SK-MEL-5 (cell line): ENCODE results near the gene GABPB2. TPM values are rescaled to one million over a fixed set of nuclear protein-coding genes. Genes with fewer than 3 reads are reported as not detected.

Experiments
- DNase-seq: peaks from one replicate; pipeline ENCODE4 v3.0.0-alpha.2; 2016; ENCODE audit warnings: low read depth, low spot score
- in situ Hi-C: cut with HindIII; loops from 2 replicates; pipeline ENCODE4 v1.10.0; 2016; ENCODE audit warnings: low sequenced_read_pairs, high pct_unique_total_duplicates, low pct_unique_long_range_greater_than_20kb
- total RNA-seq: library from RNA; depleted of rRNA; stranded (reverse); fragments of >200 nt; shearing (Covaris generic); gene quantifications from 2 replicates; pipeline ENCODE4 v1.2.3, GENCODE V29; 2014

GABPB2 gene
- total RNA-seq, 1 experiment from 2014 or later = 8.1 TPM

- DNase-seq = no peak
Measured at GRCh38 chr1:151145304-151146071, 74.9 kb downstream of the GABPB2 start.

GRCh38 chr1:151146072-151146411 lies 75.5 kb downstream of the GABPB2 start:
- in situ Hi-C loops = no loop called here
- no peak for DNase-seq

More at GRCh38 chr1:151145304-151146071, 74.9 kb downstream of the GABPB2 start:
- in situ Hi-C loops = no loop called here

DNA sequence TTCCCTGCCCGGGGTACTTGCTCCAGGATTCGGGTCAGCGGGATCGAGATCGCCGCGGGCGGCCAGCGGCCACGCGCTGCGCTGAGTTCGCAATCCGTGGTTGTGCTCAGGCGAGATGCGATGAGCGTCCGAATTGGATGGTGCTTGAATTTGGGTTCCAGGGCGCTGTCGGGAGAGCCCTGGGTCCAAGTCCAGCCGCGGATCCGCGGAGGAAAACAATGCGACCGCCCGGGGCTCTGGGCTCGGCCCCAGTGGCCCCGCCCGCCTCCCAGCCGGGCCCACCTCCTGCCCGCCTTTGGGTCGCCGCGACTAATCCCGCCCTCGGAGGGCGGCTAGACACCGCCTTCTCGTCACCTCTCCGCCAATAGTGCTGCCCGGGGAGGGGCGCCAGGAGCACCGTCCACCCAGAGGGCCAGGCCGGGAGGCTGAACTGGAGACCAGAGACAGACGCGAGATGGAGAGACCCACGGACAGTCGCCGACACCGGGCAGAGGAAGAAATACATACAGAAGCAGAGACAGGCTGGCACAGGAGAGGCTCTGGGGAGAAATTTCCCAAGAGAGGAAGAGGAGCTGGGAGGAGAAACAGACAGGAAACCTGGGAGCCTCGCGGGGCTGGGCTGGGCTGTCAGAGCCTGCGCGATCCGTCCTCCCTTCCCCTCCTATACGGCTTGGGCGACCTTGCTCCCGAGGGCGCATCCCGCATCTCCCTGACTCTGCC lies 76.0 kb downstream of the GABPB2 start, which contains the start of gene SEMA6C:
Gene SEMA6C, minus strand, starts transcription at position 220 of the 720 bp plus-strand sequence. CDS start 4,010 bp downstream, outside the sequence.
- in situ Hi-C loops = no loop called here
- peak; percentile 92 for DNase-seq

GRCh38 chr1:151147132-151147503 lies 76.6 kb downstream of the GABPB2 start:
- DNase-seq = no peak
- in situ Hi-C loops = no loop called here

DNA sequence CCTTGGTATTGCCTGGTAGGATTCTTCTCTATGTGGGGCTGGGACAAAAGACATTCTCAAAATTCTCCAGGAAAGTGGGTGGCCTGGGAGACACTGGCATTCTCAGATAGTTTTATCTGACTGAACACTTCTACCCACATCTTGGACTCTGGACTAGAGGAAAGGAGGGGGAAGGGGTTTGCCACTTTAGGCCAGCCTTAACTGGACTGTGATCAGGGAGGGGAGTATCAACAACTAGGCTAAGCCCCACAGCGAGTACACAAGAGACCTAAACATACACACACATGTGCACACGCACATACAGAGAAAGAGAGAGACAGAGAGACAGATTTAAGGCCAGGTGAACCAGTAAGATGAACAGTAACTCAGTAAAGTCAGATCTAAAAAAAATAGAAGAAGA lies 77.1 kb downstream of the GABPB2 start:
- DNase-seq = no peak
- in situ Hi-C loops = no loop called here

DNA sequence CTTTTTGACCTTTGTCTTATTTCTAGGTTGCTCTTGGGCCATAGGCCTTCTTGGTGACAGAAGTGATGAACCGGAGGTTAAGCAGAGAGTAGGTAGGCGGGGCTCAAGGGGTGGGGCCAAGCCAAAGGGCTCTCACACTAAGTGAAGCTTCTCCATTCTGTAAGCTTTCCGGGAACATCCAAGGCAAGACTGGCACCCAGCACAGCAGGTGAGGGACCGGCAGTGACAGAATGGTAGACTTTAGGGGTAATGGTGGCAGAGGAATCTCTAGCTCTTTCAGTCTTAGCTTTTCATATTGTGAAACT lies 85.9 kb downstream of the GABPB2 start, which contains the start of gene TNFAIP8L2:
Gene TNFAIP8L2, plus strand, starts transcription at position 135 of the 305 bp plus-strand sequence. CDS start 2,049 bp downstream, outside the sequence.
- peak; percentile 50 for DNase-seq
- in situ Hi-C loops = loop anchor here (10.0 kb wide), 1 partner anchor 62 kb away; no protein-coding TSS in a partner anchor

DNA sequence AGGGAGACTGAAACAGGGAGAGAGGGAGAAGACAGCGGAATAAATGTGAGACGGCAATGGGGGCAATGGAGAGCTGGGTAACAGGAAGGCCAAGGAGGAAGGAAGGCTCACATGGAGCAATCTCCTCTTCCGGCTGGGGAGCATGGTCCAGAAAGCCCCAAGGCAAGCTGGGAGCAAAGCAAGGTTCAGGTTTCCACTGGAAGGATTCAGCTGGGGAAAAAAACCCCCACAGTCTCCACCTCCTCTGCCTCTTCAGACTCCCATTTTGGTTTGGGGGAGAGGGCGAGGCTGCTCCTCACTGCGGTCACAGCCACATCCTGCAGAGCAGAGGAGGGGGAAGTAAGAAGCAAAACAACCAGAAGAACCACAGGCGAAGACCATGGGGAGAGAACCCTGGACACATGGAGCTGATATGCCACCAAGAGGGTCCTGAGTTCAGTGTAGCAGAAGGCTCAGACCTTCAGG lies 86.5 kb downstream of the GABPB2 start:
- in situ Hi-C loops = loop anchor here (10.0 kb wide), 1 partner anchor 62 kb away; no protein-coding TSS in a partner anchor

DNA sequence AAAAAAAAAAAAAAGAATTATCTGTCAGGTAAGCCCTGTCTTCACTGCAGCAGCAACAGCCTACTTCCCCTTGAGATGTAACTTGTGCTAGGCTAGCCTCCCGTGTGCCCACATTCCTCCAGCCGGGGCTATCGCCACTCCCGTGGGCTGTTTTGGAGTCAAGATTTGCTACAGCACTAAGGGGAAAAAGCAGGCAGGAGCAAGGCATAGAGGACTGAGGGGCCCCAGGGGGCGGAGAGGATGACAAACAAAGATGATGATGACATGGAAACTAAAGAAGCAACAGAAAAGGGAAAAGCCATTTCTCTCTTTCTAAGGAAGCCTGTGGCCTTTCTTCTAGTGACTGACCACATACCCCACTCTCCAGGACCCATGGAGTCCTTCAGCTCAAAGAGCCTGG lies 87.8 kb downstream of the GABPB2 start:
- DNase-seq = no peak
- in situ Hi-C loops = loop anchor here (10.0 kb wide), 1 partner anchor 64 kb away; no protein-coding TSS in a partner anchor

More for the DNA sequence above, 86.5 kb downstream of the GABPB2 start:
- DNase-seq = no peak

- DNase-seq = no peak
- in situ Hi-C loops = loop anchor here (10.0 kb wide), 1 partner anchor 64 kb away; no protein-coding TSS in a partner anchor
Measured at GRCh38 chr1:151158751-151159251, 88.2 kb downstream of the GABPB2 start.

- in situ Hi-C loops = loop anchor here (10.0 kb wide), 1 partner anchor 65 kb away; no protein-coding TSS in a partner anchor
- no peak for DNase-seq
Measured at GRCh38 chr1:151159373-151159772, 88.8 kb downstream of the GABPB2 start.

DNA sequence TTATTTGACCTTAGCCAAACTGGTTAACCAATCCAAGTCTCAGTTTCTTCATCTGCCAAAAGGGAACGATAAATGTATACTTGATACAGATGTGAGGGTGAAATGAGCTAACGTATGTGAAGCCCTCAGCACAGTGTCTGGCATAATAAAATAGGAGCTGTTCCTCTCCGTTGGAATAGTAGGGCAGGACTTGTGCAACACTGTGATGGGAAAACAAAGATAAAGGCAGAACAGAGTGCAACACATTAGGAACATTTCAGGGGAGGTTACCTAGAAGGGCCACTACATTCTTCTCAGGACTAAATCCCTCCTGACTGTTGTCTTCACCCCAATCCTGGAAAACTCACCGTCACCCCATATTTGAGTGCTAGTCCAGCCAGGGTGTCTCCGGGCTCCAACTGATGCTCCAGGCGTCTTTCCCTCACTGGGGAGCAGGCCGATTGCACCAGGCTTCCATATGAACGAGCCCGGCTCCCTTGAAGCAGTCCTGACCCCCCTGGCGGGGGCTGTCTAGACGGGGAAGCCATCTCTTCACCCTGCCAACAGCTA lies 94.2 kb downstream of the GABPB2 start:
- no peak for DNase-seq
- in situ Hi-C loops = no loop called here

- in situ Hi-C loops = no loop called here
- DNase-seq = peak; percentile 32
Measured at GRCh38 chr1:151165281-151165737, 94.7 kb downstream of the GABPB2 start.

- in situ Hi-C loops = no loop called here
- DNase-seq = peak; percentile 100
Measured at GRCh38 chr1:151165738-151166504, 95.4 kb downstream of the GABPB2 start, which contains the start of the genes LYSMD1 and SCNM1. TSS of gene LYSMD1 (minus strand) at chr1:151165902. CDS start at chr1:151165258, 644 bp downstream. TSS of gene SCNM1 (plus strand) at chr1:151166144. CDS start at chr1:151166153, 9 bp downstream.

DNA sequence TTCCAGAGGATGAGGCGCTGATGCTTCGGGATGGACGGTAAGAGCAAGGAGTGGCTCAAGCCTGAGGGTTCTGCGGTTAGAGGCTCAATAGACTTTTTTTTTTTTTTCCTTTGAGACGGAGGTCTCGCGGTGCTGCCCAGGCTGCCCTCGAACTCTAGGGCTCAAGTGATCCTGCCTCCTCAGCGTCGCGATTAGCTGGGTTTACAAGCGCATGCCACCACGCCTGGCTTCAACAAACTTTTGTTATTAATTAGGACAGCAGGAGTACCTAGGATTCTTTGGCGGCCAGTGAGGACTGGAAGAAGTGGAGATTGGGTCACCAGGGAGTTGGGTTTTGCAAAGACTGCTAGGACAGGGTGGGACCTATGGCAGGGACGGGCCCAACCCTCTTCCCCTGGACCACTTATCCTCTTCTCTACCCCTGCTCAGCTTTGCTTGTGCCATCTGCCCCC lies 96.0 kb downstream of the GABPB2 start:
- DNase-seq = peak; percentile 63
- in situ Hi-C loops = no loop called here

DNA sequence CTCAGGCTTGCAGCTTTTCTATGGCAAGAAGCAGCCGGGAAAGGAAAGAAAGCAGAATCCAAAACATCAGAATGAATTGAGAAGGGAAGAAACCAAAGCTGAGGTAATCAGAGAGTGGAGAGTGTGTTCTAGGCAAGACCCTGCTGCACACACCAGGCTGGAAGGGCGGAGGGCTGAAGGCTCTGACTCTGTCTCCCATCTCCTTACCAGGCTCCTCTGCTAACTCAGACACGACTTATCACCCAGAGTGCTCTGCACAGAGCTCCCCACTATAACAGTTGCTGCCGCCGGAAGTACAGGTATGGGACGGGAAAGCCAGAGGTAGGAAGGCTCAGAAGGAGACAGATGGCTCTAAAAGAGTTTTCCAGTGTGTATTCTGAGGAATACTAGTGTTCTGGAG lies 96.6 kb downstream of the GABPB2 start:
- no peak for DNase-seq
- in situ Hi-C loops = no loop called here

DNA sequence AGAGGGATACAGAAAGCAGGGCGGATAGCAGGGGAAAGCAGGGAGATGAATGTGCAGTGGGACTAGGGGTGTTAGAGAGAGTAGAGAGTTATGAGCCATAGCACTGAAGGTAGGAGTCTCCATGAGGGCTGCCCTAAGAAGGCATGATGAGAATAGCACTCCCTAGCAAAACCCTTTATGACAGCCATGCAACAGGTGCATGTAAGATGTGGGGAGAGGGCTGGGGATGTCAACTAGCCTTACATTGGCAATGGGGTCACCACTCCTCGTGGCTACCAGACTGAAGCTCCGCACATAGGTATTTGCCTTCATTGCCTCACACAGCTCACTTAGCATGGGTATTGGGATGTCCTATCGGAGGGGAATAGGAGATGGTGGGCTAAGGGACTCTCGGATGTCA lies 100.6 kb downstream of the GABPB2 start:
- in situ Hi-C loops = no loop called here
- DNase-seq = no peak
